Activated CD4-positive, alpha-beta T cell treated with anti-CD3 and anti-CD28 coated beads, Interleukin-2, amount 10 ng/mL, durations not matched to agents 7 days and 5 days (primary cell): ENCODE measurements around the gene GNA12. TPM values are rescaled to one million over a fixed set of nuclear protein-coding genes. Genes with fewer than 3 reads are reported as not detected.

Source experiments
- CTCF ChIA-PET: fragments of 350-600 bp; sonication (Branson Sonifier 250); formaldehyde crosslinking; loops from one replicate; lab custom pipeline; 2021; ENCODE audit warnings: antibody characterized with exemption; lab: Charles Lee
- POLR2A ChIA-PET: fragments of 350-600 bp; sonication (Branson Sonifier 250); formaldehyde crosslinking; loops from one replicate; lab custom pipeline; 2021; ENCODE audit warnings: antibody characterized with exemption; lab: Charles Lee
- DNase-seq: peaks from one replicate; pipeline ENCODE4 v3.0.0-alpha.2; 2020
- H3K27ac Mint-ChIP-seq: one replicate; pipeline ENCODE4 v1.8.0; 2021; ENCODE audit warnings: mild to moderate bottlenecking, moderate library complexity, mixed read lengths
- H3K27me3 Mint-ChIP-seq: one replicate; pipeline ENCODE4 v1.8.0; 2021; ENCODE audit warnings: mixed read lengths
- H3K36me3 Mint-ChIP-seq: one replicate; pipeline ENCODE4 v1.8.0; 2021; ENCODE audit warnings: low read depth, mixed read lengths
- H3K4me1 Mint-ChIP-seq: one replicate; pipeline ENCODE4 v1.8.0; 2021; ENCODE audit warnings: mixed read lengths
- H3K4me3 Mint-ChIP-seq: one replicate; pipeline ENCODE4 v1.8.0; 2021; ENCODE audit warnings: mild to moderate bottlenecking, moderate library complexity, mixed read lengths
- H3K9me3 Mint-ChIP-seq: one replicate; pipeline ENCODE4 v1.8.0; 2021; ENCODE audit warnings: mixed read lengths
- total RNA-seq, 2 experiments: library from RNA; stranded (reverse); gene quantifications; one replicate each; pipeline ENCODE4 v1.2.3, GENCODE V29; 2021

The GNA12 gene
- total RNA-seq, 2 experiments from 2014 or later = 16.2 to 17.1 TPM

DNA sequence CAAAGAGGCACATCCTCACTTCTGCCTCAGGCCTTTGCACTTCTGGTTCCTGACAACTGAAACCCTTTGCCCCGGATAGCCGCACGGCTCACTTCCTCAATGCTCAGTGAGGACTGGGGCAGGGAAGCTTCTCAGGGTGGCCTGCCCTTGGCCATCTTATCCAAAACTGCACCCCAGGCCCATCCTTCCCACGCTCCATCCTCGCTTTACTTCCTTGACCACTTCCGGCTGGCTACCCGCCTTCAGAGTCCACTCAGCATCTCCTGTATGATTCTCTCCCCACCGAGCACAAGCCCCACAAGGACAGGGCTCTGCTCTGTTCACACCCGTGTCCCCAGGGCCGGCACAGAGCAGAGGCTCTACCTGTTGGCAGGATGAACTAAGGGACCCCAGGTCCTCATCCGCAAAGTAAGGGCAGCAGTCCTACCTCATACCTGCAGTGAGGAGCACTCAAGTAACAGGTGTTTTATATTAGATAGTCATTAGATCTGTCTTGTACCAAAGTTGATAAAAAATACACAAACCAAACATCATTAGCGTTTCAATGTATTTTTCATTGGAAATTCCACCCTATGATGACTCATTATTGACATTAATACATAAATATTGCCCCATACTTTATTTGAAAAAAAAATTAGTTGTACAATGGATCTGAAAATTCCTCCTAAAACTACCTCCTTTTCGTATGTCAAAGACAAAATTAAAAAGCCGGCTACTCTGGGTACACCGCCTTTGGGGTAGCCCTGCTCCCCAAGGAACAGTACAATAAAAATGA is 35.0 kb downstream of the GNA12 start:
- DNase-seq = no peak
- no peak overlapping the region for H3K4me3 Mint-ChIP-seq

DNA sequence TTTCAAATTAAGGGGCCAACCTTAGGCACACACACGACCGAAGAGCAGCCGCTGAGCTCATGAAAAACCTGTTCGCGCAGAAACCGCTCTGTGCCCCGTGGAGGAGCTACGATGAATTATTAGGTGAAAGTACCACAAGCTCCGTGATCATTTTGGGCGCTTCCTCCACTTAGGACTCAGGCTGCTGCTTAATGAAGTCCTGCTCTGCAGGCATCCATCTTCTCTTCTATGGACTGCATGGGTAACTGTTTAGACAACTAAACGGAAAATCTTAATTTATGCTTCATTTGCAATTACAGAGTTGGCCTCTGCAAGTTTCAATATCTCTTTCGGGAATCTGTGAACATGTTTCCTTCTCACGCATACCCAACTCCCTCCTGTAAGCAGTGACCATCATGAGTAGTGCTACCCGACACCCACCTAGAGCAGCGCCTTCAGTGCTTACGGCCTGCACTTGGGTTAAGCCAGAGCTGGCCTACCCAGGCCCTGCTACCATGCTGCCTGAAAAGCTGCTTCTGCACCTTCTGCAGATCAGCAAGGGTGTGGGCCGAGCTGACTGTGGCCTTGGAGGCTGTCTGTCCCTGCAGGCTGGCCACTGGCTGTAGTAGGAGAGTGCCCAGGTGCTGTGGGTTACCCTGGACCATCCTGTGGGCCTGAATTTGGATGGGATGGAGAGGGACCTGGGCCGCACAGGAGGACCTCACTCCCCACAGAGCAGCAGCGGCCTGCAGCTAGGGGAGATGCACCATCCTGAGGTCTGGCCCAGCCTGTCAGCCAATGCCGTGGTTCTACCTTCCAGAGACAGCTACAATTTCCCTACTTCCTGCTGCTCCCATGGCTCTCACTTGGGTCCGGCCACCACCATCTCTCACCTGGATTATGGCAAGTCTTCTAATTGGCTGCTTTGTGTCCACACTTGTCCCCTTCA is 36.0 kb downstream of the GNA12 start:
- POLR2A ChIA-PET = no interaction called here
- peaks cover 3% of the 10 kb centered on the region for H3K4me1 Mint-ChIP-seq
- CTCF ChIA-PET = interaction anchor here (0.6 to 1.6 kb wide), 2 partner anchors 37 to 414 kb away, joined by 3 read pairs; no protein-coding TSS in a partner anchor
- H3K4me3 Mint-ChIP-seq = no peak overlapping the region
- H3K27ac Mint-ChIP-seq = no peak overlapping the region
- no peaks in the 10 kb centered on the region for H3K27me3 Mint-ChIP-seq
- no peak for DNase-seq
- no peaks in the 10 kb centered on the region for H3K9me3 Mint-ChIP-seq
- H3K36me3 Mint-ChIP-seq = no peaks in the 10 kb centered on the region

More for the DNA sequence above, 35.0 kb downstream of the GNA12 start:
- no peaks in the 10 kb centered on the region for H3K9me3 Mint-ChIP-seq
- H3K36me3 Mint-ChIP-seq = no peaks in the 10 kb centered on the region
- H3K27ac Mint-ChIP-seq = no peak overlapping the region
- no peaks in the 10 kb centered on the region for H3K27me3 Mint-ChIP-seq
- ChIA-PET CTCF (interaction anchor here (0.8 to 1.6 kb wide), 2 partner anchors 36 to 237 kb away, joined by 3 read pairs; no protein-coding TSS in a partner anchor), POLR2A (no interaction called here)
- H3K4me1 Mint-ChIP-seq = peaks cover 3% of the 10 kb centered on the region

DNA sequence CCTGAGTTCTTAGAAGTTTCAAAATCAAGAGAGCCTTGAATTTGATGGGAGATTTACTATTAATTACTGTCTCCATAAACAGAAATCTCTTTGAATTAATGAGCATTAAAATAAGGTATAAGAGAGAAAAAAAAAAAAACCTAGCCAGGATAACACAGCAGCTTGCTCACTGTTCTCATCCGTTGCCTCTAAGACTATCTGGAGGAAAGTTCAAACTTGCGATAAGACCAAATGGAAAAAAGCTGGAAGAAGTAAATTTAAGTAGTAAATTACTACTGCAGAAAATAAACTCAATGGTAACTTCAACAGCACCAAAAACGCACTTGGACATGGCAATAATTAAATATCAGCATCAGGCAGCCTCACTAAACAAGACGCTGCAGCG is 36.7 kb downstream of the GNA12 start:
- ChIA-PET POLR2A (no interaction called here), CTCF (interaction anchor here (0.6 to 1.6 kb wide), 2 partner anchors 38 to 414 kb away, joined by 3 read pairs; no protein-coding TSS in a partner anchor)
- H3K4me1 Mint-ChIP-seq = peaks cover 5% of the 10 kb centered on the region
- H3K27ac Mint-ChIP-seq = no peak overlapping the region
- H3K36me3 Mint-ChIP-seq = no peaks in the 10 kb centered on the region
- no peaks in the 10 kb centered on the region for H3K9me3 Mint-ChIP-seq
- no peaks in the 10 kb centered on the region for H3K27me3 Mint-ChIP-seq
- no peak overlapping the region for H3K4me3 Mint-ChIP-seq
- DNase-seq = no peak

DNA sequence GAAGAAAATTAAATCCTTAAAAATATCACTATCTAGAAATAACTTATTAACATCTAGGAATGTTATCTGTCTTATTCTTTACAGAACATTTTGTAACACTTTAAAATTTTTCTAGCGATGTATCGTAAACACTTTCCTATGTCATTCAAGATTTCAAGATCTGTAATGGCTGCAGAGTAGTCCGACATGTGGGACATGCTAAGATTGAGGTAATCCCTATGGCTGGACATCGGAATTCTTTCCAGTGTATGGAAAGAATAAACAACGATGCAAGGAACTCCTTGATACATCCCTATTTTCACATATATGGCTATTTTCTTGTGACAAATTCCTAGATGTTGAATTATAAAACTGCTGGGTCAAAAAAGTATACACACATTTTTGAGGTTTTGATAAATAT is 37.5 kb downstream of the GNA12 start:
- H3K27ac Mint-ChIP-seq = no peak overlapping the region
- H3K4me3 Mint-ChIP-seq = no peak overlapping the region
- H3K27me3 Mint-ChIP-seq = no peaks in the 10 kb centered on the region
- ChIA-PET POLR2A (no interaction called here), CTCF (no interaction called here)
- DNase-seq = no peak
- no peaks in the 10 kb centered on the region for H3K9me3 Mint-ChIP-seq
- H3K36me3 Mint-ChIP-seq = no peaks in the 10 kb centered on the region
- H3K4me1 Mint-ChIP-seq = peaks cover 12% of the 10 kb centered on the region

DNA sequence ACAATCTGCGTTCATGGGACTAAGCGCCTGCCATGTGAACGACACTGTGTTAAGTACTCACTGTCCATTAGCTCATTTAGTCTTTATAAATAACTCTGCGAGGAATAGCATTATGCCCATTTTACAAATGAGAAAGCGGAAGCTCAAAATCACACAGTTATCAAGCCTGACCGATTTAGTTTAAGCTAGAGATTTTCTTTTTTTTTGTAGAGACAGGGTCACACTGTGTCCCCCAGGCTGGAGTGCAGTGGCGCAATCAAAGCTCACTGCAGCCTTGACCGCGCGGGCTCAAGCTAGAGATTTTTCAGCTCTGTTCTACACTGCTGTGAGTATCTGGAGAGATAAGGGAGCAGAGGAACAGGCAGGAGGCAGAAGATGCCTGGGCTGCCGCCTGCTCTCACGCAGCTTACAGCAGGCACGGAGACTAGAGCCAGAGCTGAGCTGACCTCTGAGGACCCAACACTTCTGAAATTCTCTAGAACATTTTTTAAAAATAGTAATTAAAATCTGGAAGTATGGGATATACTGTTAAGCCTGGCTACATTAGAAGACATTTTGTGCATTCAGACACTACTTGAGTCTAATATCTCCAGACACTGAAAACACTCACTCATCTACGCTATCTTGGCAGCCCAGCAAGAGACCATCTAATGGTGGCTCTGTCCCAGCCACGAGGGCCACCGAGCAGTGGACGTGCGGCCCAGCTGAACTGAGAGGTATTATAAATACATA is 38.7 kb downstream of the GNA12 start:
- POLR2A ChIA-PET = no interaction called here
- H3K4me1 Mint-ChIP-seq = peaks cover 20% of the 10 kb centered on the region
- DNase-seq = no peak
- no peak overlapping the region for H3K4me3 Mint-ChIP-seq
- no peaks in the 10 kb centered on the region for H3K36me3 Mint-ChIP-seq
- no peaks in the 10 kb centered on the region for H3K9me3 Mint-ChIP-seq
- CTCF ChIA-PET = interaction anchor here (0.9 to 1.4 kb wide), 2 partner anchors 14 to 44 kb away, joined by 3 to 5 read pairs; no protein-coding TSS in a partner anchor
- H3K27ac Mint-ChIP-seq = no peak overlapping the region
- no peaks in the 10 kb centered on the region for H3K27me3 Mint-ChIP-seq

DNA sequence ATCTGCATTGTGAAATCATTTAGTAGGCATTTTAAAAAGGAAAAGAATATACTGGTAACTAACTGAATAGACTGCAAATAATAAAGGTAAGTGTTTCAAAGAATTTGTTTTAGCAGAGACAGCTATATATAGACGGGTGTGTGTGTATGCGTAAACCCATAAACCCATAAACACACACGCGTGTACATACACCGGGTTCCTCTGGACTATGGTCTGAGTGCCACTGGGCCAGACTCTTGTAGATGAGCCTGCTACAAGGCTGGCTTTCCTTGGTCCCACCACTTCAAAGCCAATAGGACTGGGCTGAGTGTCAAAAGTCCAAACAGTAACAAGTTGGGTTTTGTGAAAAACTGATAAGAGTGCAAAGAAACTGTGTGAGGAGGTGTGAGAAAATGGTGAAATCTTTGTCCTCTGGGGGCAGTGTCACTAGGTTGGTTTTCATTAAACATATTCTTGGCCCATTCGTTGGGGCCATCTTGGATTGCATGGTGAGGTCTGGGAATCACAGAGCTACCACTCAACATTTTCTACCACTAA is 39.8 kb downstream of the GNA12 start:
- Mint-ChIP-seq H3K27ac (no peak overlapping the region), H3K36me3 (no peaks in the 10 kb centered on the region), H3K27me3 (no peaks in the 10 kb centered on the region), H3K4me1 (peaks cover 24% of the 10 kb centered on the region), H3K4me3 (no peak overlapping the region), H3K9me3 (no peaks in the 10 kb centered on the region)
- CTCF ChIA-PET = interaction anchor here (1.4 kb wide), 1 partner anchor 13 kb away, joined by 5 read pairs; no protein-coding TSS in a partner anchor
- DNase-seq = no peak
- POLR2A ChIA-PET = no interaction called here

DNA sequence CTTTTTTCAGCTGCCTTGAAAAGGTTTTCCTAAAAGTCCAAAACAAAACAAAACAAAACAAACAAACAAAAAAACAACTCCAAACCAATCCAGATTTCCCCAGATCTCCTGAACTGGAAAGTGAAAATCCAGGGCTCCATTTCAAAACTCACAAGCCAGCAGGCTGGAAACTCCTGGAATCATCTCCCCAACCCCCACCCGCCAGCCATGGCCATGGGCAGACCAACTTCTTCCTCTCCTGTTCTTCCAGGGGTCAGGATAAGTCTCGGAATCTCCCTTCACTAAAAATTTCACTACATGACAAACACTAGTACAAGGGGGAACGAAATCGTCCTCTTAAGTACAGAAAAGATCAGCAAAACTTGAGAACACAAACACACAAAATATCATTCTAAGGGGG is 40.4 kb downstream of the GNA12 start:
- Mint-ChIP-seq H3K4me3 (no peak overlapping the region), H3K27me3 (no peaks in the 10 kb centered on the region)
- CTCF ChIA-PET = no interaction called here

DNA sequence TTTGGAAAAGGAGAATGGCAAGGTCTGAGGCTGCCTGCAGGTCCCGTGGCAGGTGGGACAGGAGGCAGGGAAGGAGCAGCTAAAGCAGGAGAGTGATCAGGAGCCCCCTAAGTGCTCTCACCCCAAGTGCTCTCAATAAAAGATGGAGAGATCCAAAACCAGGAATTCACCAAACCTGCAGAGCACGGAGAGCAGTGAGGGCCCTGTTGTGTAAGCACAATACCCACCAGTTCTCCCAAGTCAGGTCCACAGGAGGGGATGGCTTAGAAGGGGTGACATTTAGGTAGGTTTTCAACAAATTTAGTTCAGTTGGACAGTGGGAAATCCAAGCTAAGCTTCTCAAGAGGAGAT is 40.8 kb downstream of the GNA12 start:
- peaks cover 24% of the 10 kb centered on the region for H3K4me1 Mint-ChIP-seq
- POLR2A ChIA-PET = no interaction called here
- CTCF ChIA-PET = no interaction called here

More for the DNA sequence above, 40.4 kb downstream of the GNA12 start:
- POLR2A ChIA-PET = no interaction called here
- Mint-ChIP-seq H3K36me3 (no peaks in the 10 kb centered on the region), H3K27ac (no peak overlapping the region), H3K9me3 (no peaks in the 10 kb centered on the region), H3K4me1 (peaks cover 24% of the 10 kb centered on the region)
- DNase-seq = no peak

DNA sequence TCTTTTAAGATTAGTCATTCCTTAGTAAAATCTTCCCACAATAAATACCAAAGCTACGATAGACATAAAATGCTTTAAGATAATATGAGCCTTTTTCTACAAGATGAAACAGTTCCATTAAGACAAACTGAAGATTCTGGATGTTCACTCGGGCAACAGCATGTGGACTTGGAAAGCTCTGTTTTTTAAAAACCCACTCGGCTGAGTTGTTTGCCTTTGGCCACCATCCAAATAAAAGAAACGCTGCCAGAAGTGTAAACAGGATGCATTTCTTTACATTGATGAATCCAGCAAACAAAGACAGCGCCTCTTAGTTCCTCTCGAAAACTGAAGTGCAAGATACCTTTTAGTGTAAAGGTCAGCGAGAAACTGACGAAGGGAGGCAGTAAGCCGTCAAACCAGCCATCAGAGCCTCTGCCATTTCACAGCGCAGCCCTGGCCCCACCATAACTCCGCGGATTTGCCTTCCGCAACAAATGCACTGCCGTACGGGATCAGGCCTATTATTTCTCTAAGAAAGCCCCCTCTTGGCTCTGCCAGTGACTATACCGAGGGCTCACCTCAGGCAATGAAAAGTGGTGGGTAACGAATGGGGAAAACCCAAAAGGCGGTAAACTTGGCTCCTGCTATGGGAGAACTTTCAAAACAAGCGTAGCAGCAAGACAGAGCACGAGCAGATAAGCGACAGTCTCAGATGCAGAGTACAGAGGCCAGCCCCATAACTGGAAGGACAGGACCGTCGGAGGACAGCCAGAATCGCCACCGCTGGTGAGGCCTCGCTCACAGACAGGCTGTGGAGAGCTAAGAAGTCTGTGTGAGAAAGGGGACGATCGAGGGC is 41.4 kb downstream of the GNA12 start:
- H3K9me3 Mint-ChIP-seq = no peaks in the 10 kb centered on the region
- no peak overlapping the region for H3K4me3 Mint-ChIP-seq
- no peaks in the 10 kb centered on the region for H3K36me3 Mint-ChIP-seq
- H3K27ac Mint-ChIP-seq = no peak overlapping the region
- POLR2A ChIA-PET = no interaction called here
- H3K27me3 Mint-ChIP-seq = no peaks in the 10 kb centered on the region
- no peak for DNase-seq
- H3K4me1 Mint-ChIP-seq = peaks cover 24% of the 10 kb centered on the region
- CTCF ChIA-PET = no interaction called here

More for the DNA sequence above, 40.8 kb downstream of the GNA12 start:
- DNase-seq = no peak
- H3K27ac Mint-ChIP-seq = no peak overlapping the region
- no peaks in the 10 kb centered on the region for H3K9me3 Mint-ChIP-seq
- H3K27me3 Mint-ChIP-seq = no peaks in the 10 kb centered on the region
- no peak overlapping the region for H3K4me3 Mint-ChIP-seq
- no peaks in the 10 kb centered on the region for H3K36me3 Mint-ChIP-seq

DNA sequence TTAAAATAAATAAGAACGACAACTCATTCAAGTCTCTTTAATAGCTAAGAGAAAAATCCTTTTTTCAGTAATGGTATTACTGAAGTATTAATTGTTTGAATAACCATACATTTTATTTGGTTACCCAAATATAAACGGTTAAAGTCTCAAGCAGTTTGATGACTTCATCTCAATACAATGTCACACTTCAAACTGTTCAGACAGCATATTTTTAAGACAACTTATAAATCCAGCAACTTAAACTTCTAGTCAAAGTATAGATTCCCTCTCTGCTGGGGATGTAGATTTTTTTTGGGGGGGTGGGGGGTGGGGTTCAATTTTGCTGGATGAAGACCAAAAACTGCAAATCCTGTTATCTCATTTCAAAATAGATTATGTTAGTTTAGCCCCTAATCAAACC is 42.0 kb downstream of the GNA12 start:
- peaks cover 24% of the 10 kb centered on the region for H3K4me1 Mint-ChIP-seq
- H3K27me3 Mint-ChIP-seq = no peaks in the 10 kb centered on the region
- H3K27ac Mint-ChIP-seq = no peak overlapping the region
- DNase-seq = no peak
- H3K36me3 Mint-ChIP-seq = no peaks in the 10 kb centered on the region
- POLR2A ChIA-PET = no interaction called here
- no peak overlapping the region for H3K4me3 Mint-ChIP-seq
- CTCF ChIA-PET = interaction anchor here (1.1 to 1.2 kb wide), 2 partner anchors 11 to 24 kb away, joined by 3 to 4 read pairs; no protein-coding TSS in a partner anchor
- H3K9me3 Mint-ChIP-seq = no peaks in the 10 kb centered on the region

DNA sequence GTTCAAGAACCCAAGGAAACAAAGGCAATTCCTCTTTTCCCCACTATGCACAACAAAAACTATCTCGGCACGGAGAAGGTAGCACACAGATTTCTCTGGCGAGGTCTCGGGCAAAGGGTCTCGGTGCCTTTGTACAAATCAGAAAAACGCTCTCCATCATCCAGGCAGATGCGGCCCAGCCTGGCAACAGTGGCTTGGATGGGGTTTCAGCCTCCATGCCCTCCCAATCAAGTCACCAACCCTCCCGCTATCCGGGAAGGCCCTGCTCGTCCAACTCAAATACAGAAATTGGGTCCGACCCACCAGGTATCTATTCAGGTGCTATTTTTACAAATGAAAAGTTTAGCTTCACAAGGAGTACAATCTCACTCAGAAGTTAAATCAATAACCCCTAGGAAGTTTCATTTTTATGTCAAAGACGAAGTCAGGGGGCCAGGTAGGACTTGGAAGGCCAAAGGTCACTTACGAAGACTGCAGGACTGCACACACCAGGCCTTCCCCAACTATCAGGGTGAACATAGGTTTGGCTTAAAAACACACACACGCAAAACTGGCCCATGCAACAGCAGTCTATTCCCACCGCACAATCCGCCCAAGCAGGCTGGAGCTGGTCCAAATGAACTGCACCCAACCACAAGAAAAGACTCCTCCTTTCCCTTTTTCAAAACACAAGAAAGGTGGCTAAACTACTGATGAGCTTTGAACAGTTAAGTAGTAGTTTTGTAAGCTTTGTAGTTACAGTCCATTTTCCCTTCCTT is 43.0 kb downstream of the GNA12 start:
- POLR2A ChIA-PET = no interaction called here
- H3K4me1 Mint-ChIP-seq = peaks cover 24% of the 10 kb centered on the region
- no peaks in the 10 kb centered on the region for H3K27me3 Mint-ChIP-seq

More for the DNA sequence above, 43.0 kb downstream of the GNA12 start:
- Mint-ChIP-seq H3K9me3 (no peaks in the 10 kb centered on the region), H3K27ac (no peak overlapping the region), H3K36me3 (no peaks in the 10 kb centered on the region), H3K4me3 (no peak overlapping the region)
- CTCF ChIA-PET = interaction anchor here (1.1 to 1.2 kb wide), 2 partner anchors 12 to 23 kb away, joined by 3 to 4 read pairs; no protein-coding TSS in a partner anchor
- no peak for DNase-seq
